Astrocyte (in vitro differentiated cells and primary cell): ENCODE measurements around the gene METTL3. TPM values are rescaled to one million over a fixed set of nuclear protein-coding genes. Genes with fewer than 3 reads are reported as not detected.
A peak's percentile ranks its signal among the peaks of the same experiment; 100 is the strongest.

ENCODE experiments used
- DNase-seq: peaks from one replicate; pipeline ENCODE4 v3.0.0-alpha.2; 2010; ENCODE audit warnings: low read depth
- FAIRE-seq: peaks from 2 replicates; lab custom pipeline; 2011; peaks lifted over from hg19 to GRCh38; lab: Jason Lieb, UNC
- H2AFZ ChIP-seq: 2 replicates; pipeline ENCODE4 v1.6.0; 2012; ENCODE audit warnings: low read depth, low read length, inconsistent platforms
- H3K27ac ChIP-seq: 2 replicates; pipeline ENCODE4 v1.5.1; 2011; ENCODE audit warnings: low read depth, low read length, inconsistent platforms
- H3K27me3 ChIP-seq: 2 replicates; pipeline ENCODE4 v1.6.0; 2011; ENCODE audit warnings: low read length, inconsistent platforms; ENCODE audit not compliant: insufficient read depth
- H3K36me3 ChIP-seq: 2 replicates; pipeline ENCODE4 v1.5.1; 2011; ENCODE audit warnings: low read length, inconsistent platforms; ENCODE audit not compliant: insufficient read depth
- H3K4me1 ChIP-seq: 2 replicates; pipeline ENCODE4 v1.5.1; 2011; ENCODE audit warnings: low read length, inconsistent platforms; ENCODE audit not compliant: insufficient read depth
- H3K4me2 ChIP-seq: 2 replicates; pipeline ENCODE4 v1.6.0; 2012; ENCODE audit warnings: low read length, inconsistent platforms
- H3K4me3 ChIP-seq: 2 replicates; pipeline ENCODE4 v1.5.1; 2011; ENCODE audit warnings: low read depth, mild to moderate bottlenecking, low read length, inconsistent platforms; ENCODE audit not compliant: insufficient read depth
- H3K79me2 ChIP-seq: 2 replicates; pipeline ENCODE4 v1.6.0; 2012; ENCODE audit warnings: mild to moderate bottlenecking, low read length, inconsistent platforms; ENCODE audit not compliant: insufficient read depth
- H3K9ac ChIP-seq: 2 replicates; pipeline ENCODE4 v1.6.0; 2012; ENCODE audit warnings: mild to moderate bottlenecking, low read length, inconsistent platforms
- H3K9me3 ChIP-seq: 2 replicates; pipeline ENCODE4 v1.5.1; 2012; ENCODE audit warnings: low read depth, mild to moderate bottlenecking, low read length, inconsistent platforms; ENCODE audit not compliant: insufficient read depth
- H4K20me1 ChIP-seq: 2 replicates; pipeline ENCODE4 v1.6.0; 2012; ENCODE audit warnings: low read length, inconsistent platforms; ENCODE audit not compliant: insufficient read depth
- H3K27ac Mint-ChIP-seq: one replicate; pipeline ENCODE4 v1.8.0; 2021; ENCODE audit warnings: mild to moderate bottlenecking, mixed read lengths; ENCODE audit not compliant: unreplicated experiment
- H3K27me3 Mint-ChIP-seq: one replicate; pipeline ENCODE4 v1.8.0; 2021; ENCODE audit warnings: low read depth, mixed read lengths; ENCODE audit not compliant: unreplicated experiment
- H3K36me3 Mint-ChIP-seq: one replicate; pipeline ENCODE4 v1.8.0; 2021; ENCODE audit warnings: low read depth, mixed read lengths; ENCODE audit not compliant: unreplicated experiment
- H3K4me1 Mint-ChIP-seq: one replicate; pipeline ENCODE4 v1.8.0; 2021; ENCODE audit warnings: low read depth, mixed read lengths; ENCODE audit not compliant: unreplicated experiment
- H3K4me3 Mint-ChIP-seq: one replicate; pipeline ENCODE4 v1.8.0; 2021; ENCODE audit warnings: mild to moderate bottlenecking, moderate library complexity, mixed read lengths; ENCODE audit not compliant: unreplicated experiment
- H3K9me3 Mint-ChIP-seq: one replicate; pipeline ENCODE4 v1.8.0; 2021; ENCODE audit warnings: mild to moderate bottlenecking, mixed read lengths; ENCODE audit not compliant: unreplicated experiment
- EZH2 ChIP-seq: IDR thresholded peaks from 2 replicates; pipeline ENCODE4 v1.6.1; 2012; ENCODE audit warnings: mild to moderate bottlenecking, low read length, inconsistent platforms; ENCODE audit not compliant: insufficient read depth
- total RNA-seq: library from RNA; stranded (reverse); gene quantifications from 2 replicates; pipeline ENCODE4 v1.2.1, GENCODE V29; 2021
- TF ChIP-seq, protein P1 (sequence below): IDR thresholded peaks from 2 replicates; pipeline ENCODE4 v1.5.1; 2011; ENCODE audit warnings: low read depth, mild to moderate bottlenecking, inconsistent platforms, low read length, moderate library complexity; ENCODE audit not compliant: insufficient read depth

The METTL3 gene
- total RNA-seq, 1 donor from 2014 or later = 44.0 TPM

DNA sequence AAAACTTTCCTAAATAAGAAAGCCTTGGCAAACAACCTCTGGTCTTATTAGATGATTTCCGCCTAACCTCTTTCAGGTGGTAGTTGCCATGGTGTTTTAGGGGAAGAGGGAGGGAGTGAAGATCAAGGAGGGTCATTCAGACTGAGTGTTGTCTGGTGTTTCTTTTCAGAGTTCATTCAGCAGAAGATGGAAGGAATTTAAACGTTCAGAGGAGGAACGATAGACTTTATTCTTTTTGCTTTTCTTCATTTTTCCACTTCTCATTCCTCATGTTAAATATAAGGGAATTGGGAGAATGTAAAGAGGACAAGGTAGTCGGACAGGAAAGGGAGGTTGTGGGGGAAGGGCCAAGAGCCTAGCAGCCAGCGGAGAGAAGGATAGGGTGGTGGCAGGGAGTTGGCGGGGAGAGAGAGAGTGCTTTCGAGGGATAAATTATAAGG, 32.4 kb upstream of the METTL3 start:
- peak overlapping the region; percentile 7 for H3K27ac Mint-ChIP-seq
- no peak for FAIRE-seq
- no peak overlapping the region for H3K4me3 ChIP-seq

DNA sequence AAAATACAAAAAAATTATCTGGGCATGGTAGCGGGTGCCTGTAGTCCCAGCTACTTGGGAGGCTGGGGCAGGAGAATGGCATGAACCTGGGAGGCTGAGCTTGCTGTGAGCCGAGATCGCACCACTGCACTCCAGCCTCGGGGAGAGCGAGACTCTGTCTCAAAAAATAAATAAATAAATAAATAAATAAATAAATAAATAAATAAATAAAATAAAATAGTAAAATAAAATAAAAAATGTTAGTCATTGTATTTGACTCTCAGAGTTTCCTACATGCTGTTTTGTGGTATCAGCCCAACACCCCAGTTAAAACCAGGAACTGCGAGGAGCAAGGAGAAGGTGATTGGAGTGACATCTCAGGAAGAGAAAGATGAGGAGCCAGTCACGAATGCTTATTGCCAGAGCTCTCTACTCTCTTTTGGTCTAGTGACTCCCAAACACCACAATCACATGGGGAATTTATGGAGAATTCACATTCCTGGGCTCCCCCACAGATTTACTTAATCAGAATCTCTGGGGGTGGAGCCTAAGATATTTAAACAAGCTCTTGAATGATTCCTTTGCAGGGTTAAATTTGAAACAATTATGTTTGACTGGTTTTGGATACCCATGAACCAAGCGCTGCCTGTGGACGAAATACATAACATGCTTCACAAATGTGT, 30.4 kb upstream of the METTL3 start:
- H3K27ac ChIP-seq = no peak overlapping the region
- Mint-ChIP-seq H3K4me3 (no peak overlapping the region), H3K36me3 (no peaks in the 10 kb centered on the region), H3K4me1 (peaks cover 10% of the 10 kb centered on the region), H3K27ac (no peak overlapping the region), H3K27me3 (peaks cover under 1% of the 10 kb centered on the region), H3K9me3 (no peaks in the 10 kb centered on the region)
- no peak overlapping the region for H2AFZ ChIP-seq
- FAIRE-seq = no peak
- H3K79me2 ChIP-seq = no peaks in the 10 kb centered on the region
- H3K27me3 ChIP-seq = peaks cover 26% of the 10 kb centered on the region
- no peaks in the 10 kb centered on the region for H3K9me3 ChIP-seq
- no peaks in the 10 kb centered on the region for H4K20me1 ChIP-seq
- H3K4me3 ChIP-seq = no peak overlapping the region
- TF ChIP-seq, protein P1, sequence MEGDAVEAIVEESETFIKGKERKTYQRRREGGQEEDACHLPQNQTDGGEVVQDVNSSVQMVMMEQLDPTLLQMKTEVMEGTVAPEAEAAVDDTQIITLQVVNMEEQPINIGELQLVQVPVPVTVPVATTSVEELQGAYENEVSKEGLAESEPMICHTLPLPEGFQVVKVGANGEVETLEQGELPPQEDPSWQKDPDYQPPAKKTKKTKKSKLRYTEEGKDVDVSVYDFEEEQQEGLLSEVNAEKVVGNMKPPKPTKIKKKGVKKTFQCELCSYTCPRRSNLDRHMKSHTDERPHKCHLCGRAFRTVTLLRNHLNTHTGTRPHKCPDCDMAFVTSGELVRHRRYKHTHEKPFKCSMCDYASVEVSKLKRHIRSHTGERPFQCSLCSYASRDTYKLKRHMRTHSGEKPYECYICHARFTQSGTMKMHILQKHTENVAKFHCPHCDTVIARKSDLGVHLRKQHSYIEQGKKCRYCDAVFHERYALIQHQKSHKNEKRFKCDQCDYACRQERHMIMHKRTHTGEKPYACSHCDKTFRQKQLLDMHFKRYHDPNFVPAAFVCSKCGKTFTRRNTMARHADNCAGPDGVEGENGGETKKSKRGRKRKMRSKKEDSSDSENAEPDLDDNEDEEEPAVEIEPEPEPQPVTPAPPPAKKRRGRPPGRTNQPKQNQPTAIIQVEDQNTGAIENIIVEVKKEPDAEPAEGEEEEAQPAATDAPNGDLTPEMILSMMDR = no peak
- TF ChIP-seq EZH2 = no peak
- no peak for DNase-seq
- H3K9ac ChIP-seq = no peak overlapping the region
- H3K4me1 ChIP-seq = no peaks in the 10 kb centered on the region
- H3K4me2 ChIP-seq = no peak overlapping the region
- no peaks in the 10 kb centered on the region for H3K36me3 ChIP-seq

More for the DNA sequence above, 32.4 kb upstream of the METTL3 start:
- no peaks in the 10 kb centered on the region for H3K27me3 Mint-ChIP-seq
- H3K4me1 ChIP-seq = no peaks in the 10 kb centered on the region
- no peak overlapping the region for H3K4me2 ChIP-seq
- DNase-seq = no peak
- H3K9me3 ChIP-seq = no peaks in the 10 kb centered on the region
- no peaks in the 10 kb centered on the region for H3K79me2 ChIP-seq
- H2AFZ ChIP-seq = no peak overlapping the region
- H3K4me3 Mint-ChIP-seq = no peak overlapping the region
- H3K4me1 Mint-ChIP-seq = peaks cover 6% of the 10 kb centered on the region
- H4K20me1 ChIP-seq = no peaks in the 10 kb centered on the region
- peaks cover 3% of the 10 kb centered on the region for H3K9me3 Mint-ChIP-seq
- H3K27ac ChIP-seq = no peak overlapping the region
- no peak overlapping the region for H3K9ac ChIP-seq
- no peaks in the 10 kb centered on the region for H3K36me3 Mint-ChIP-seq
- no peaks in the 10 kb centered on the region for H3K36me3 ChIP-seq
- TF ChIP-seq EZH2 = no peak
- TF ChIP-seq, protein P1 = no peak
- peaks cover 14% of the 10 kb centered on the region for H3K27me3 ChIP-seq
